Muscle of leg (tissue), 11 donors: ENCODE data around the gene LINC00237. TPM values are rescaled to one million over a fixed set of nuclear protein-coding genes. Genes with fewer than 3 reads are reported as not detected.
A peak's percentile ranks its signal among the peaks of the same experiment; 100 is the strongest.

Experiments
- DNase-seq: peaks from one replicate; pipeline ENCODE4 v3.0.0; 2013
- H3K27ac ChIP-seq: one replicate; pipeline ENCODE4 v1.5.1; 2013; ENCODE audit warnings: mild to moderate bottlenecking, low read length, control low read depth
- H3K27me3 ChIP-seq: one replicate; pipeline ENCODE4 v1.6.1; 2013; ENCODE audit warnings: low read length; ENCODE audit not compliant: control insufficient read depth, insufficient read depth
- H3K36me3 ChIP-seq: one replicate; pipeline ENCODE4 v1.6.1; 2013; ENCODE audit warnings: low read length; ENCODE audit not compliant: control insufficient read depth, insufficient read depth
- H3K4me1 ChIP-seq: one replicate; pipeline ENCODE4 v1.6.1; 2013; ENCODE audit warnings: low read length; ENCODE audit not compliant: control insufficient read depth, insufficient read depth
- H3K4me3 ChIP-seq: one replicate; pipeline ENCODE4 v1.5.1; 2013; ENCODE audit warnings: low read length, control low read depth
- H3K9me3 ChIP-seq: replicated peaks from 2 replicates; pipeline ENCODE4 v1.6.1; 2013; ENCODE audit warnings: low read depth, low read length; ENCODE audit not compliant: control insufficient read depth
- WGBS: methylation state at CpG from one replicate; pipeline ENCODE4 v1.1.5; 2013; ENCODE audit warnings: missing lambda C conversion rate; ENCODE audit not compliant: insufficient coverage; 5-methylcytosine and 5-hydroxymethylcytosine counted together
- polyA plus RNA-seq, 8 donors: library from polyadenylated mRNA; unstranded; fragments of 120-200 nt; gene quantifications; one replicate each; pipeline versions ENCODE4 v1.2.1 to v1.2.3, GENCODE V29; 2013; ENCODE audit warnings: inconsistent platforms in 1 of 8, low replicate concordance in 1 of 8; ENCODE audit not compliant: insufficient read length in 8 of 8, insufficient read depth in 1 of 8
- total RNA-seq: library from RNA; stranded (reverse); fragments of 120-200 nt; gene quantifications from one replicate; pipeline ENCODE4 v1.2.4, GENCODE V29; 2013

LINC00237 gene
- total and polyA plus RNA-seq, 9 donors, result 0.09 to 0.45 (median 0.18) TPM; not detected in 2

- Histone ChIP-seq H3K9me3 (no peaks in the 10 kb centered on the region), H3K36me3 (no peaks in the 10 kb centered on the region), H3K27me3 (peaks cover 79% of the 10 kb centered on the region), H3K4me1 (peaks cover 30% of the 10 kb centered on the region), H3K4me3 (peak overlapping the region; percentile 9), H3K27ac (no peak overlapping the region)
- DNase-seq, result peak; percentile 22
- under 1% methylated on average over 33 of the region's 46 CpGs for WGBS
Observed at GRCh38 chr20:21099751-21100577, 6.2 kb downstream of the LINC00237 start.

- H3K36me3 ChIP-seq, result no peaks in the 10 kb centered on the region
- no peak overlapping the region for H3K4me3 ChIP-seq
- H3K4me1 ChIP-seq, result peaks cover 15% of the 10 kb centered on the region
- H3K9me3 ChIP-seq, result no peaks in the 10 kb centered on the region
- WGBS, result 27% methylated on average over 5 of the region's 10 CpGs
- DNase-seq, result no peak
- H3K27ac ChIP-seq, result no peak overlapping the region
- H3K27me3 ChIP-seq, result peaks cover 60% of the 10 kb centered on the region
Observed at GRCh38 chr20:21096321-21097043, 9.7 kb downstream of the LINC00237 start.

GRCh38 chr20:21092806-21093205, 13.4 kb downstream of the LINC00237 start:
- Histone ChIP-seq H3K36me3 (no peaks in the 10 kb centered on the region), H3K9me3 (no peaks in the 10 kb centered on the region), H3K4me1 (no peaks in the 10 kb centered on the region), H3K4me3 (no peak overlapping the region), H3K27ac (no peak overlapping the region), H3K27me3 (peaks cover 42% of the 10 kb centered on the region)
- WGBS, result no CpG with 5 or more reads among the region's 3 CpGs
- no peak for DNase-seq

- no peak overlapping the region for H3K27ac ChIP-seq
- H3K36me3 ChIP-seq, result no peaks in the 10 kb centered on the region
- no peaks in the 10 kb centered on the region for H3K4me1 ChIP-seq
- H3K4me3 ChIP-seq, result no peak overlapping the region
- DNase-seq, result no peak
- H3K9me3 ChIP-seq, result no peaks in the 10 kb centered on the region
- H3K27me3 ChIP-seq, result peaks cover 32% of the 10 kb centered on the region
- 54% methylated on average over 5 of the region's 11 CpGs for WGBS
Observed at GRCh38 chr20:21090721-21091120, 15.4 kb downstream of the LINC00237 start.

GRCh38 chr20:21090111-21090618, 16.0 kb downstream of the LINC00237 start:
- no peak for DNase-seq
- H3K4me3 ChIP-seq, result no peak overlapping the region
- no peaks in the 10 kb centered on the region for H3K36me3 ChIP-seq
- no peaks in the 10 kb centered on the region for H3K4me1 ChIP-seq
- H3K27ac ChIP-seq, result no peak overlapping the region
- no peaks in the 10 kb centered on the region for H3K9me3 ChIP-seq
- H3K27me3 ChIP-seq, result peaks cover 29% of the 10 kb centered on the region
- WGBS, result 49% methylated on average over 9 of the region's 14 CpGs

- DNase-seq, result no peak
- Histone ChIP-seq H3K4me1 (no peaks in the 10 kb centered on the region), H3K27me3 (peaks cover 24% of the 10 kb centered on the region), H3K36me3 (no peaks in the 10 kb centered on the region), H3K9me3 (no peaks in the 10 kb centered on the region), H3K4me3 (no peak overlapping the region), H3K27ac (no peak overlapping the region)
- WGBS, result 73% methylated on average over 2 of the region's 8 CpGs
Observed at GRCh38 chr20:21089391-21089790, 16.8 kb downstream of the LINC00237 start.

- DNase-seq, result no peak
- WGBS, result 100% methylated on average over 3 of the region's 9 CpGs
- peaks cover 14% of the 10 kb centered on the region for H3K27me3 ChIP-seq
- H3K36me3 ChIP-seq, result no peaks in the 10 kb centered on the region
- H3K27ac ChIP-seq, result no peak overlapping the region
- H3K4me3 ChIP-seq, result no peak overlapping the region
- H3K9me3 ChIP-seq, result no peaks in the 10 kb centered on the region
- H3K4me1 ChIP-seq, result no peaks in the 10 kb centered on the region
Observed at GRCh38 chr20:21087862-21088540, 18.2 kb downstream of the LINC00237 start.

GRCh38 chr20:21083825-21084325, 22.3 kb downstream of the LINC00237 start:
- no peaks in the 10 kb centered on the region for H3K4me1 ChIP-seq
- no peaks in the 10 kb centered on the region for H3K36me3 ChIP-seq
- H3K4me3 ChIP-seq, result no peak overlapping the region
- H3K9me3 ChIP-seq, result no peaks in the 10 kb centered on the region
- H3K27me3 ChIP-seq, result peaks cover 2% of the 10 kb centered on the region
- no peak overlapping the region for H3K27ac ChIP-seq
- 23% methylated on average over 2 of the region's 2 CpGs for WGBS
- DNase-seq, result no peak

GRCh38 chr20:21082584-21082983, 23.6 kb downstream of the LINC00237 start:
- WGBS, result 46% methylated on average over 2 of the region's 2 CpGs
- no peak overlapping the region for H3K4me3 ChIP-seq
- no peak for DNase-seq
- H3K27ac ChIP-seq, result no peak overlapping the region
- no peaks in the 10 kb centered on the region for H3K9me3 ChIP-seq
- H3K27me3 ChIP-seq, result no peaks in the 10 kb centered on the region
- H3K4me1 ChIP-seq, result no peaks in the 10 kb centered on the region
- H3K36me3 ChIP-seq, result no peaks in the 10 kb centered on the region
